Lung (tissue), 12 donors: ENCODE measurements around the gene CCDC192. TPM values are rescaled to one million over a fixed set of nuclear protein-coding genes. Genes with fewer than 3 reads are reported as not detected.
"Not testable (repeated sequence)": the region's sequence is repeated elsewhere in the genome, so short reads cannot be mapped to it uniquely, and the experiment has no call there.

Experiments used
- ATAC-seq: fragments of 200-7000 bp; cut with Tn5 transposase; one replicate; pipeline ENCODE4 v1.9.1; 2020; ENCODE audit warnings: moderate number of reproducible peaks; ENCODE audit not compliant: insufficient read depth, low FRiP score
- DNase-seq, 3 donors: peaks; one replicate each; pipeline ENCODE4 v3.0.0-alpha.2; 2013 to 2017
- H3K27ac ChIP-seq, 2 donors: one replicate each; pipeline ENCODE4 v1.5.1; 2013; ENCODE audit warnings: mild to moderate bottlenecking in 2 of 2, moderate library complexity in 2 of 2, control low read depth in 1 of 2, inconsistent platforms in 1 of 2, low read depth in 1 of 2, low read length in 1 of 2
- H3K27me3 ChIP-seq, 3 donors: one replicate each; pipeline ENCODE4 v1.5.1; 2013; ENCODE audit warnings: low read length in 2 of 3; ENCODE audit not compliant: control insufficient read depth in 3 of 3, insufficient read depth in 3 of 3
- H3K36me3 ChIP-seq, 4 donors: one replicate each; pipeline ENCODE4 v1.5.1; 2013; ENCODE audit warnings: low read length in 4 of 4, mild to moderate bottlenecking in 1 of 4, moderate library complexity in 1 of 4; ENCODE audit not compliant: control insufficient read depth in 4 of 4, insufficient read depth in 4 of 4
- H3K4me1 ChIP-seq, 5 donors: one replicate each; pipeline ENCODE4 v1.5.1; 2013; ENCODE audit warnings: low read length in 5 of 5, mild to moderate bottlenecking in 2 of 5, moderate library complexity in 1 of 5; ENCODE audit not compliant: control insufficient read depth in 5 of 5, insufficient read depth in 5 of 5
- H3K4me3 ChIP-seq: one replicate; pipeline ENCODE4 v1.5.1; 2013; ENCODE audit warnings: mild to moderate bottlenecking, control low read depth, moderate library complexity
- H3K9ac ChIP-seq, 2 donors: one replicate each; pipeline ENCODE4 v1.5.1; 2013; ENCODE audit warnings: low read length in 2 of 2, control low read depth in 1 of 2; ENCODE audit not compliant: insufficient read depth in 1 of 2
- H3K9me3 ChIP-seq, 4 donors: one replicate each; pipeline ENCODE4 v1.5.1; 2013; ENCODE audit warnings: low read length in 3 of 4, mild to moderate bottlenecking in 1 of 4, moderate library complexity in 1 of 4; ENCODE audit not compliant: control insufficient read depth in 4 of 4, insufficient read depth in 3 of 4
- WGBS, 2 donors: extraction: QIAGEN DNeasy Blood & Tissue Kit; methylation state at CpG; one replicate each; pipeline ENCODE4 v1.1.7; 2013; 5-methylcytosine and 5-hydroxymethylcytosine counted together
- polyA plus RNA-seq, 2 donors: library from polyadenylated mRNA; stranded (reverse); fragments of 200-250 nt; gene quantifications; one replicate each; pipeline ENCODE4 v1.2.1, GENCODE V29; 2013
- total RNA-seq, 2 donors: library from RNA; depleted of rRNA in 1 of 2; stranded (reverse); fragments of >200 nt in 1 of 2; gene quantifications; one replicate each; pipeline ENCODE4 v1.2.1, GENCODE V29; 2014 to 2021
- TF ChIP-seq, protein P1 (sequence below): IDR thresholded peaks from 2 replicates; pipeline ENCODE4 v1.5.1; 2012; ENCODE audit warnings: mild to moderate bottlenecking; ENCODE audit errors: control extremely low read depth, extremely low read depth
- donor health status: control.
- donor health status: control.
- donor health status: Bipolar disorder and iron deficiency.
- donor health status: healthy.
- donor health status: DM: yes; HTN: yes; CAD: no.

The CCDC192 gene
- total and polyA plus RNA-seq, 4 donors, result 0.08 to 0.47 (median 0.40) TPM; not detected in 1

- H3K27me3 ChIP-seq, result no peaks in the 10 kb centered on the region
- peak in 2 of 3 donors; percentile 22 to 31 for DNase-seq
- no peaks in the 10 kb centered on the region for H3K4me1 ChIP-seq
- no peak overlapping the region for H3K4me3 ChIP-seq
- TF ChIP-seq, protein P1, sequence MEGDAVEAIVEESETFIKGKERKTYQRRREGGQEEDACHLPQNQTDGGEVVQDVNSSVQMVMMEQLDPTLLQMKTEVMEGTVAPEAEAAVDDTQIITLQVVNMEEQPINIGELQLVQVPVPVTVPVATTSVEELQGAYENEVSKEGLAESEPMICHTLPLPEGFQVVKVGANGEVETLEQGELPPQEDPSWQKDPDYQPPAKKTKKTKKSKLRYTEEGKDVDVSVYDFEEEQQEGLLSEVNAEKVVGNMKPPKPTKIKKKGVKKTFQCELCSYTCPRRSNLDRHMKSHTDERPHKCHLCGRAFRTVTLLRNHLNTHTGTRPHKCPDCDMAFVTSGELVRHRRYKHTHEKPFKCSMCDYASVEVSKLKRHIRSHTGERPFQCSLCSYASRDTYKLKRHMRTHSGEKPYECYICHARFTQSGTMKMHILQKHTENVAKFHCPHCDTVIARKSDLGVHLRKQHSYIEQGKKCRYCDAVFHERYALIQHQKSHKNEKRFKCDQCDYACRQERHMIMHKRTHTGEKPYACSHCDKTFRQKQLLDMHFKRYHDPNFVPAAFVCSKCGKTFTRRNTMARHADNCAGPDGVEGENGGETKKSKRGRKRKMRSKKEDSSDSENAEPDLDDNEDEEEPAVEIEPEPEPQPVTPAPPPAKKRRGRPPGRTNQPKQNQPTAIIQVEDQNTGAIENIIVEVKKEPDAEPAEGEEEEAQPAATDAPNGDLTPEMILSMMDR, result no peak
- 85 to 96% methylated on average over 5 to 9 of the region's 10 CpGs for WGBS, 2 donors
- ATAC-seq, result no peak
- no peak overlapping the region for H3K9ac ChIP-seq
- H3K27ac ChIP-seq, result no peak overlapping the region
- no peaks in the 10 kb centered on the region for H3K36me3 ChIP-seq
- no peaks in the 10 kb centered on the region for H3K9me3 ChIP-seq
These were observed 36.7 kb downstream of the CCDC192 start for GRCh38 chr5:127739807-127740384.

DNA sequence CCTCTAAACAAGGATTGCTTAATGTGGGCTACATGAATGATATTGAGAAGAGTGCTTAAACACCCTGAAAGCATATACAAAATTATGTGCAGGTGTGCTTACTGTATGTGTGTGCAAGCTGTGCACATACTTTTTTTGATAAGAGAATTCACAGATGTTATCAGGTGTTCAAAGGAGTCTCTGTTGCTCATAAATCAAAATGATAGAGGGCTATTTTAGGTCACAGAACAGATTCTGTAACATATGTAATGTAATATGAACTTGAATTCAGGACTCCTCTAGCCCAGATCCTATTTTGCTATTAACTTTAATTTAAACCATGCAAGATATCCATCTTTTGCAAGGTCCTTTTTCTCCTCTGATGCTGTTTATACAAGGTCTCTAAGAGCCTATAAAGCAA is 38.2 kb downstream of the CCDC192 start:
- TF ChIP-seq, protein P1, result no peak

GRCh38 chr5:127744241-127744640 is 41.0 kb downstream of the CCDC192 start:
- Histone ChIP-seq H3K9me3 (no peaks in the 10 kb centered on the region), H3K27ac (no peak overlapping the region), H3K9ac (no peak overlapping the region), H3K4me3 (no peak overlapping the region), H3K36me3 (no peaks in the 10 kb centered on the region), H3K27me3 (no peaks in the 10 kb centered on the region), H3K4me1 (no peaks in the 10 kb centered on the region)
- DNase-seq (no peak), ATAC-seq (no peak)
- TF ChIP-seq, protein P1, result no peak

More for the DNA sequence above, 38.2 kb downstream of the CCDC192 start:
- Histone ChIP-seq H3K27me3 (no peaks in the 10 kb centered on the region), H3K4me3 (no peak overlapping the region), H3K9me3 (no peaks in the 10 kb centered on the region), H3K27ac (no peak overlapping the region), H3K4me1 (no peaks in the 10 kb centered on the region), H3K9ac (no peak overlapping the region), H3K36me3 (no peaks in the 10 kb centered on the region)
- DNase-seq (no peak), ATAC-seq (no peak)

DNA sequence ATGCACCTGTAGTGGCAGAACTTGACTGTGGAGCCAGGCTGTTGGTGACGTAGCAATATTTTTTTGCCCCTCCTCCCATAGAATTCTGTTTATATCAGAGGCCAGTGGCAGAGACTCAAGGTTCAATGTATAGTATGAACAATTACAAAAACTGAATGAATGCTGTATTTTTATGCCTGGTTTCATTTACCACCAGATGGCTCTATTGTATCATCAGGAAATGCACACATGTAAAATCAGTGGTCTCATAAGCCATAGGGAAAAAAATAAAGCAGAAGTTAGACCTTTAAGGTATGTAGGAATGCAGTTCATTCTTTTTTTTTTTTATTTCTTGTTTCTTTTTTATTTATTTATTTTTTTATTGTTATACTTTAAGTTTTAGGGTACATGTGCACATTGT is 43.6 kb downstream of the CCDC192 start:
- WGBS, 2 donors, result 76 to 77% methylated on average over 1 of the region's 1 CpG
- DNase-seq (peak in 2 of 3 donors; percentile 26 to 46), ATAC-seq (no peak)
- H3K36me3 ChIP-seq, result no peaks in the 10 kb centered on the region
- H3K9me3 ChIP-seq, result no peaks in the 10 kb centered on the region
- no peak overlapping the region for H3K27ac ChIP-seq
- H3K27me3 ChIP-seq, result no peaks in the 10 kb centered on the region
- H3K4me3 ChIP-seq, result no peak overlapping the region
- no peaks in the 10 kb centered on the region for H3K4me1 ChIP-seq
- TF ChIP-seq, protein P1, result peak; percentile 16
- no peak overlapping the region for H3K9ac ChIP-seq

DNA sequence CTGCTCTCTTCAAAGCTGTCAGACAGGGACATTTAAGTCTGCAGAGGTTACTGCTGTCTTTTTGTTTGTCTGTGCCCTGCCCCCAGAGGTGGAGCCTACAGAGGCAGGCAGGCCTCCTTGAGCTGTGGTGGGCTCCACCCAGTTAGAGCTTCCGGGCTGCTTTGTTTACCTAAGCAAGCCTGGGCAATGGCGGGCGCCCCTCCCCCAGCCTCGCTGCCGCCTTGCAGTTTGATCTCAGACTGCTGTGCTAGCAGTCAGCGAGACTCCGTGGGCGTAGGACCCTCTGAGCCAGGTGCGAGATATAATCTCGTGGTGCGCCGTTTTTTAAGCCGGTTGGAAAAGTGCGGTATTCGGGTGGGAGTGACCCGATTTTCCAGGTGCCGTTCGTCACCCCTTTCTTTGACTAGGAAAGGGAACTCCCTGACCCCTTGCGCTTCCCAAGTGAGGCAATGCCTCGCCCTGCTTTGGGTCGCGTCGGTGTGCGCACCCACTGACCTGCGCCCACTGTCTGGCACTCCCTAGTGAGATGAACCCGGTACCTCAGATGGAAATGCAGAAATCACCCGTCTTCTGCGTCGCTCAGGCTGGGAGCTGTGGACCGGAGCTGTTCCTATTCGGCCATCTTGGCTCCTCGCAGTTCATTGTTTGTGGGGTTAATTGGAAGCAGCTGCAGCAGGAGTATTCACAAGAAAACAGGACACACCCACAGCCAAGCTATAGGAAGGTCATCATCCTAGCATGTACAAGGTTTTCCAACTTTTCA is 49.5 kb downstream of the CCDC192 start:
- H3K4me3 ChIP-seq, H3K4me1 ChIP-seq, H3K9me3 ChIP-seq, H3K36me3 ChIP-seq, DNase-seq, H3K27ac ChIP-seq, H3K27me3 ChIP-seq, ATAC-seq, H3K9ac ChIP-seq: not testable (repeated sequence)
- 85 to 96% methylated on average over 27 to 28 of the region's 32 CpGs for WGBS, 2 donors
